HepG2 (cell line): Measurements from ENCODE around the gene RPL23. TPM values are rescaled to one million over a fixed set of nuclear protein-coding genes. Genes with fewer than 3 reads are reported as not detected.

Experiments used
- BCLAF1 ChIP-seq: fragments of 450-650 bp; IDR thresholded peaks from 2 replicates; pipeline ENCODE4 v1.6.1; 2017; ENCODE audit warnings: mild to moderate bottlenecking
- DBP ChIP-seq: sonication (generic); formaldehyde crosslinking; IDR thresholded peaks from 2 replicates; pipeline ENCODE4 v1.4.0; 2020; ENCODE audit warnings: missing genetic modification reagents; ENCODE audit errors: not compliant biosample characterization
- DNMT1 ChIP-seq: sonication (generic); formaldehyde crosslinking; IDR thresholded peaks from 2 replicates; pipeline ENCODE4 v1.5.1; 2020; ENCODE audit warnings: mild to moderate bottlenecking, missing genetic modification reagents
- EED ChIP-seq: sonication (generic); formaldehyde crosslinking; IDR thresholded peaks from 2 replicates; pipeline ENCODE4 v1.5.0; 2020; ENCODE audit warnings: mild to moderate bottlenecking, missing genetic modification reagents
- ETV5 ChIP-seq: IDR thresholded peaks from 2 replicates; pipeline ENCODE4 v1.6.1; 2018; ENCODE audit warnings: missing biosample characterization, missing genetic modification reagents, inconsistent platforms, borderline replicate concordance
- HES4 ChIP-seq: sonication (generic); formaldehyde crosslinking; IDR thresholded peaks from 2 replicates; pipeline ENCODE4 v1.9.0; 2021; ENCODE audit warnings: mild to moderate bottlenecking, missing genetic modification reagents, borderline replicate concordance
- MXD3 ChIP-seq: IDR thresholded peaks from 2 replicates; pipeline ENCODE4 v1.6.1; 2016; ENCODE audit warnings: mild to moderate bottlenecking, missing biosample characterization, missing genetic modification reagents
- SATB2 ChIP-seq: sonication (generic); formaldehyde crosslinking; IDR thresholded peaks from 2 replicates; pipeline ENCODE4 v1.5.0; 2020; ENCODE audit warnings: missing genetic modification reagents
- SKI ChIP-seq: fragments of 450-650 bp; IDR thresholded peaks from one replicate; pipeline ENCODE4 v1.6.1; 2018; ENCODE audit warnings: mild to moderate bottlenecking; ENCODE audit not compliant: partially characterized antibody
- SNAPC4 ChIP-seq: sonication (generic); formaldehyde crosslinking; IDR thresholded peaks from 2 replicates; pipeline ENCODE4 v1.4.0; 2020; ENCODE audit warnings: mild to moderate bottlenecking, missing genetic modification reagents
- TEAD3 ChIP-seq: optimal IDR thresholded peaks from 2 replicates; pipeline ENCODE3; 2016; ENCODE audit warnings: borderline replicate concordance
- ZFP1 ChIP-seq: IDR thresholded peaks from 2 replicates; pipeline ENCODE4 v1.6.1; 2016
- ZNF101 ChIP-seq: sonication (generic); formaldehyde crosslinking; IDR thresholded peaks from 2 replicates; pipeline ENCODE4 v1.4.0; 2020; ENCODE audit warnings: mild to moderate bottlenecking, low read depth, missing genetic modification reagents, borderline replicate concordance
- ZNF18 ChIP-seq: sonication (generic); formaldehyde crosslinking; IDR thresholded peaks from 2 replicates; pipeline ENCODE4 v1.8.0; 2022; ENCODE audit warnings: mild to moderate bottlenecking, missing genetic modification reagents; ENCODE audit not compliant: insufficient replicate concordance
- ZNF207 ChIP-seq: fragments of 450-650 bp; IDR thresholded peaks from 2 replicates; pipeline ENCODE4 v1.6.1; 2016; ENCODE audit warnings: antibody characterized with exemption, borderline replicate concordance
- ZNF570 ChIP-seq: sonication (generic); formaldehyde crosslinking; IDR thresholded peaks from 2 replicates; pipeline ENCODE4 v1.4.0; 2020; ENCODE audit warnings: mild to moderate bottlenecking, missing genetic modification reagents, borderline replicate concordance
- ZNF572 ChIP-seq: sonication (generic); formaldehyde crosslinking; IDR thresholded peaks from 2 replicates; pipeline ENCODE4 v1.5.1; 2020; ENCODE audit warnings: mild to moderate bottlenecking, missing genetic modification reagents
- polyA plus RNA-seq, 8 experiments: library from polyadenylated mRNA; depleted of rRNA in 3 of 8; stranded (reverse) in 7 of 8; unstranded in 1 of 8; fragments of >200 nt; fragmentation: Illumina TruSeq in 4 of 8; extraction: Trizol in 4 of 8; gene quantifications; 2 replicates each; pipeline versions ENCODE4 v1.2.1 to v1.2.3, GENCODE V29; 2011 to 2016; ENCODE audit warnings: low read depth in 4 of 8, missing spikeins in 1 of 8, mixed read lengths in 1 of 8; ENCODE audit not compliant: insufficient read depth in 1 of 8
- total RNA-seq, 5 experiments: library from RNA; depleted of rRNA; stranded (reverse); fragments of >200 nt; fragmentation: Illumina TruSeq; extraction: Trizol; gene quantifications; 2 replicates each; pipeline ENCODE4 v1.2.3, GENCODE V29; 2016; ENCODE audit warnings: low read depth in 1 of 5

Gene RPL23
- total and polyA plus RNA-seq, 2 of the 13 experiments (the other 11 are each of a cell fraction or from before 2014, with no cell fraction given): 2,790 to 4,860 TPM

GRCh38 chr17:38870259-38871165, 17.0 kb upstream of the RPL23 start (continued):
- TF ChIP-seq SNAPC4 (CRISPR knock-in tag): no peak
- no peak; the same call in none of the 2 replicates for TF ChIP-seq HES4 (CRISPR knock-in tag)
- TF ChIP-seq ZNF101 (CRISPR knock-in tag): no peak
- no peak for TF ChIP-seq SATB2 (CRISPR knock-in tag)
- TF ChIP-seq DBP: no peak
- no peak for TF ChIP-seq TEAD3
- no peak for TF ChIP-seq ZNF570 (CRISPR knock-in tag)
- TF ChIP-seq SKI: peak; percentile 6
- TF ChIP-seq ZNF18 (CRISPR knock-in tag): no peak
- TF ChIP-seq ZNF207: no peak
- TF ChIP-seq EED (CRISPR knock-in tag): 0 out of 2 replicates have a peak, but pooled peaks have one; percentile 37
- no peak for TF ChIP-seq BCLAF1
- TF ChIP-seq ETV5 (CRISPR knock-in tag): peak; percentile 10; the same call in 1 of the 2 replicates
- TF ChIP-seq ZFP1: 0 out of 2 replicates have a peak, but pooled peaks have one; percentile 67
- 0 out of 2 replicates have a peak, but pooled peaks have one; percentile 44 for TF ChIP-seq ZNF572 (CRISPR knock-in tag)
- TF ChIP-seq MXD3 (CRISPR knock-in tag): no peak
- TF ChIP-seq DNMT1 (CRISPR knock-in tag): no peak
